Upper lobe of left lung (tissue), 6 donors: Measurements from ENCODE around the gene CUX1. TPM values are rescaled to one million over a fixed set of nuclear protein-coding genes. Genes with fewer than 3 reads are reported as not detected.

ENCODE experiments used
- ATAC-seq, 2 donors: fragments of 200-7000 bp; cut with Tn5 transposase; one replicate each; pipeline ENCODE4 v1.9.1; 2022; ENCODE audit warnings: mild to moderate bottlenecking in 2 of 2, moderate library complexity in 2 of 2; ENCODE audit not compliant: low FRiP score in 2 of 2
- DNase-seq, 2 donors: peaks; one replicate each; pipeline ENCODE4 v3.0.0-alpha.2; 2019 to 2020
- H3K27ac ChIP-seq, 4 donors: fragments of 200-600 bp; sonication (generic); one replicate each; pipeline ENCODE4 v1.5.1; 2016 to 2019
- H3K27me3 ChIP-seq, 4 donors: fragments of 200-600 bp; sonication (generic); one replicate each; pipeline ENCODE4 v1.5.1; 2017 to 2019
- H3K36me3 ChIP-seq, 4 donors: fragments of 200-600 bp; sonication (generic); one replicate each; pipeline ENCODE4 v1.5.1; 2016 to 2019
- H3K4me1 ChIP-seq, 4 donors: fragments of 200-600 bp; sonication (generic); one replicate each; pipeline ENCODE4 v1.5.1; 2018 to 2019
- H3K4me3 ChIP-seq, 4 donors: fragments of 200-600 bp; sonication (generic); one replicate each; pipeline ENCODE4 v1.5.1; 2017 to 2019; ENCODE audit warnings: mild to moderate bottlenecking in 2 of 4, moderate library complexity in 1 of 4
- H3K9me3 ChIP-seq, 4 donors: fragments of 200-600 bp; sonication (generic); one replicate each; pipeline ENCODE4 v1.5.1; 2018 to 2019
- EP300 ChIP-seq, 4 donors: sonication (generic); formaldehyde crosslinking; IDR thresholded peaks; one replicate each; pipeline ENCODE4 v1.5.1; 2017; ENCODE audit warnings: antibody characterized with exemption in 4 of 4, control low read depth in 2 of 4
- POLR2A ChIP-seq, 4 donors: fragments of 450-650 bp; IDR thresholded peaks; one replicate each; pipeline ENCODE4 v1.5.1; 2016 to 2017; ENCODE audit warnings: antibody characterized with exemption in 4 of 4, mild to moderate bottlenecking in 2 of 4
- POLR2AphosphoS5 ChIP-seq, 2 donors: sonication (generic); formaldehyde crosslinking; IDR thresholded peaks; one replicate each; pipeline ENCODE4 v1.5.1; 2017; ENCODE audit warnings: antibody characterized with exemption in 2 of 2
- WGBS, 2 donors: methylation state at CpG; one replicate each; pipeline ENCODE4 v1.1.5; 2017 to 2018; 5-methylcytosine and 5-hydroxymethylcytosine counted together
- total RNA-seq, 6 donors: library from RNA; depleted of rRNA in 4 of 6; stranded (reverse); fragments of >200 nt in 4 of 6; gene quantifications; one replicate each; pipeline versions ENCODE4 v1.1.0 to v1.2.1, GENCODE V29; 2016 to 2021
- TF ChIP-seq, protein P1 (sequence below), 6 experiments: fragments of 450-650 bp in 4 of 6; fragments of 200-600 bp in 2 of 6; sonication (generic) in 2 of 6; IDR thresholded peaks; one replicate each; pipeline ENCODE4 v1.5.1; 2016 to 2019; ENCODE audit warnings: antibody characterized with exemption in 6 of 6
- donor health status: DM: no; HTN: no; CAD: no; lungs with moderate emphysema.
- donor health status: DM: no; HTN: yes; CAD: no; lungs with severe emphysema.

The CUX1 gene
- total RNA-seq, 6 donors from 2014 or later, result 106 to 188 (median 115) TPM

- WGBS, 2 donors, result 94 to 96% methylated on average over 9 of the region's 9 CpGs
- Histone ChIP-seq H3K9me3 (no peaks in the 10 kb centered on the region), H3K4me3 (no peak overlapping the region), H3K27ac (no peak overlapping the region), H3K27me3 (no peaks in the 10 kb centered on the region), H3K36me3 (peaks cover 0 to 30% (median 6%) of the 10 kb centered on the region in 4 donors), H3K4me1 (peaks cover 0 to 6% (median 0%) of the 10 kb centered on the region in 4 donors)
- TF ChIP-seq POLR2AphosphoS5 (IDR thresholded peaks at IDR 0.05) (no peak), EP300 (IDR thresholded peaks at IDR 0.05) (no peak)
- TF ChIP-seq, protein P1, sequence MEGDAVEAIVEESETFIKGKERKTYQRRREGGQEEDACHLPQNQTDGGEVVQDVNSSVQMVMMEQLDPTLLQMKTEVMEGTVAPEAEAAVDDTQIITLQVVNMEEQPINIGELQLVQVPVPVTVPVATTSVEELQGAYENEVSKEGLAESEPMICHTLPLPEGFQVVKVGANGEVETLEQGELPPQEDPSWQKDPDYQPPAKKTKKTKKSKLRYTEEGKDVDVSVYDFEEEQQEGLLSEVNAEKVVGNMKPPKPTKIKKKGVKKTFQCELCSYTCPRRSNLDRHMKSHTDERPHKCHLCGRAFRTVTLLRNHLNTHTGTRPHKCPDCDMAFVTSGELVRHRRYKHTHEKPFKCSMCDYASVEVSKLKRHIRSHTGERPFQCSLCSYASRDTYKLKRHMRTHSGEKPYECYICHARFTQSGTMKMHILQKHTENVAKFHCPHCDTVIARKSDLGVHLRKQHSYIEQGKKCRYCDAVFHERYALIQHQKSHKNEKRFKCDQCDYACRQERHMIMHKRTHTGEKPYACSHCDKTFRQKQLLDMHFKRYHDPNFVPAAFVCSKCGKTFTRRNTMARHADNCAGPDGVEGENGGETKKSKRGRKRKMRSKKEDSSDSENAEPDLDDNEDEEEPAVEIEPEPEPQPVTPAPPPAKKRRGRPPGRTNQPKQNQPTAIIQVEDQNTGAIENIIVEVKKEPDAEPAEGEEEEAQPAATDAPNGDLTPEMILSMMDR (IDR thresholded peaks at IDR 0.05), result no peak
- ATAC-seq (no peak), DNase-seq (no peak)
Observed at GRCh38 chr7:102156867-102157266, 339.4 kb downstream of the CUX1 start.

DNA sequence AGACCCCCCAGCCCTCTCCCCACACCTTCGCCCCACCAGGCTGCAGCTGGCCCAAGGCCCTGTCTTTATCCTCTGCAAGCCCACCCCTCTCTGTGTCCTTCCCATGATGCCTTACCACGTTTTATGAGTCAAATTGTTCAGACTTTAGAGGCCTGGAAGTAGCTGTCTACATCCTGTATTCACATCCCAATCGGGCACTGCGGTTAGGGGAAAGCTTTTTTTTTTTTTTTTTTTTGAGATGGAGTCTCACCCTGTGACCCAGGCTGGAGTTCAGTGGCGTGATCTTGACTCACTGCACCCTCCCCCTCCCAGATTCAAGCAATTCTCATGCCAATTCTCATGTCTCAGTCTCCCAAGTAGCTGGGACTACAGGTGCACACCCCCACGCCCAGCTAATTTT is 347.7 kb downstream of the CUX1 start:
- Histone ChIP-seq H3K9me3 (no peaks in the 10 kb centered on the region), H3K4me3 (no peak overlapping the region), H3K4me1 (no peaks in the 10 kb centered on the region), H3K27me3 (no peaks in the 10 kb centered on the region), H3K27ac (no peak overlapping the region), H3K36me3 (peaks cover 0 to 50% (median 9%) of the 10 kb centered on the region in 4 donors)
- ATAC-seq, result no peak
- WGBS, 2 donors, result 82 to 89% methylated on average over 6 of the region's 6 CpGs
- TF ChIP-seq POLR2A (IDR thresholded peaks at IDR 0.05), result no peak
- no peak for DNase-seq

DNA sequence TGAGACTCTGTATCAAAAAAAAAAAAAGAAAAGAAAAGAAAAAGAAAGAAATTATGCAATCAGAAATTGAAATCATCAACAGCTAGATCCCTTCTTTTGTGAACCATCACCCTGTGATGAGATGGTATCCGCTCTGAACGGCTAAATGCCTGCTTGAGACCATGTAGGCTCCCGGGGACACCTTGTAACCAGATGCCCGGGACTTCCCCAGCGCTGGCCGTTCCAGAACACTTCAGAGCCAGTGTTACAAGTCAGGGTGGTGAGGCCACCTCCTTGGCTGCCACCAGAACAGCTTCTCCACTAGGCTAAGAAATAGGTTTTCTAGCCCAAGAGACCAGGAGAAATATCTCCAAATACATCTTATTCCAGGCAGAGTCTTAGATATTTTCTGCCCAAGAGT is 349.8 kb downstream of the CUX1 start:
- Histone ChIP-seq H3K4me1 (no peaks in the 10 kb centered on the region), H3K4me3 (no peak overlapping the region), H3K9me3 (no peaks in the 10 kb centered on the region), H3K27me3 (no peaks in the 10 kb centered on the region), H3K36me3 (peaks cover 0 to 63% (median 8%) of the 10 kb centered on the region in 4 donors), H3K27ac (no peak overlapping the region)
- ATAC-seq (no peak), DNase-seq (no peak)
- TF ChIP-seq POLR2A (IDR thresholded peaks at IDR 0.05), result no peak
- WGBS, 2 donors, result 85 to 86% methylated on average over 6 of the region's 6 CpGs

- Histone ChIP-seq H3K9me3 (no peaks in the 10 kb centered on the region), H3K4me3 (no peak overlapping the region), H3K4me1 (no peaks in the 10 kb centered on the region), H3K27me3 (no peaks in the 10 kb centered on the region), H3K36me3 (peaks cover 0 to 69% (median 8%) of the 10 kb centered on the region in 4 donors), H3K27ac (peak overlapping the region in 2 of 4 donors; percentile 6 to 48)
- TF ChIP-seq EP300 (IDR thresholded peaks at IDR 0.05) (no peak), POLR2AphosphoS5 (IDR thresholded peaks at IDR 0.05) (no peak), POLR2A (IDR thresholded peaks at IDR 0.05) (no peak)
- TF ChIP-seq, protein P1 (IDR thresholded peaks at IDR 0.05), result no peak
- ATAC-seq, result no peak
- no peak for DNase-seq
- WGBS, 2 donors, result 70 to 72% methylated on average over 14 of the region's 14 CpGs
Observed at GRCh38 chr7:102169651-102170392, 352.4 kb downstream of the CUX1 start.

DNA sequence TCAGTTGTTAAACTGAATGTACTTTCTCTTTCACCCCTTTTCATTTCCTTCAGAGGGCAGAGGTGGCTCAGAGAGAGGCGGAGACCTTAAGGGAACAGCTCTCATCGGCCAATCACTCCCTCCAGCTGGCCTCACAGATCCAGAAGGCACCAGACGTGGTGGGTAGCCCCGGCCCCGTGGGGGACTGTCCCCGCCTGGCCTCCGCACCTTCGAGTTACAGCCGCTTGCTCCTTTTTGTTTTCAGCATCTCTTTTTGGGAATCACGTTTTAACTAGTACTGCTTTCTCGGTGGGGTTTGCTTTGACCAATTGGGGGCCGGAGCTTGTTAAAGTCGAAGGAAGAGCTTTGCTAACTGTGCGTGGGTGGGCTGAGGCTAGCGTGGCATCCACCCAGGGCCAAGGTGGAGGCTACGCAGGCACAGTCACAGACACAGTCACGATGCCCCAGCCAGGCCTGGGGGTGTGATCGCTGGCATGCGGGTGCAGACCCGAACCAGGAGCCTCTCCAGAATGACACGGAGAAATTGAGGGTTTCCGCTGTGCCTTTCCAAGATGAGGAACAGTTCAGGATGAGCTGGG is 353.1 kb downstream of the CUX1 start:
- Histone ChIP-seq H3K4me1 (no peaks in the 10 kb centered on the region), H3K27me3 (no peaks in the 10 kb centered on the region), H3K4me3 (no peak overlapping the region), H3K9me3 (no peaks in the 10 kb centered on the region), H3K36me3 (peaks cover 0 to 73% (median 11%) of the 10 kb centered on the region in 4 donors), H3K27ac (peak overlapping the region in 1 of 4 donors; percentile 6)
- WGBS, 2 donors, result 87 to 88% methylated on average over 22 of the region's 22 CpGs
- DNase-seq, result no peak
- TF ChIP-seq, protein P1 (IDR thresholded peaks at IDR 0.05), result no peak
- TF ChIP-seq POLR2A (IDR thresholded peaks at IDR 0.05) (no peak), EP300 (IDR thresholded peaks at IDR 0.05) (no peak), POLR2AphosphoS5 (IDR thresholded peaks at IDR 0.05) (no peak)
- ATAC-seq, result no peak
